ENCODE data around the gene RIOK1.

RIOK1 gene

GRCh38 chr6:7409740-7410139 lies 20.1 kb downstream of the RIOK1 start:
- DNase-seq (ENCODE audit: low read depth in 3 of 3), result no peak

GRCh38 chr6:7410851-7411250 lies 21.2 kb downstream of the RIOK1 start:
- no peak for DNase-seq (ENCODE audit: low read depth in 3 of 3)

GRCh38 chr6:7411328-7411727 lies 21.7 kb downstream of the RIOK1 start:
- DNase-seq (ENCODE audit: low read depth in 3 of 3), result no peak

- DNase-seq (ENCODE audit: low read depth in 3 of 3), result no peak
Measured at GRCh38 chr6:7413151-7413823, 23.7 kb downstream of the RIOK1 start.

GRCh38 chr6:7414811-7415210 lies 25.2 kb downstream of the RIOK1 start:
- no peak for DNase-seq (ENCODE audit: low read depth in 3 of 3)

GRCh38 chr6:7417684-7418083 lies 28.1 kb downstream of the RIOK1 start:
- DNase-seq (ENCODE audit: low read depth in 3 of 3), result no peak

- no peak for DNase-seq (ENCODE audit: low read depth in 3 of 3)
Measured at GRCh38 chr6:7418238-7418905, 28.8 kb downstream of the RIOK1 start.

- no peak for DNase-seq (ENCODE audit: low read depth in 3 of 3)
Measured at GRCh38 chr6:7419065-7419464, 29.5 kb downstream of the RIOK1 start.

GRCh38 chr6:7421066-7421465 lies 31.5 kb downstream of the RIOK1 start:
- DNase-seq (ENCODE audit: low read depth in 3 of 3), result no peak

- no peak for DNase-seq (ENCODE audit: low read depth in 3 of 3)
Measured at GRCh38 chr6:7424058-7424457, 34.5 kb downstream of the RIOK1 start.

- DNase-seq (ENCODE audit: low read depth in 3 of 3), result no peak
Measured at GRCh38 chr6:7424967-7425807, 35.6 kb downstream of the RIOK1 start.

GRCh38 chr6:7425808-7426190 lies 36.2 kb downstream of the RIOK1 start:
- no peak for DNase-seq (ENCODE audit: low read depth in 3 of 3)

GRCh38 chr6:7426447-7427169 lies 37.0 kb downstream of the RIOK1 start:
- DNase-seq (ENCODE audit: low read depth in 3 of 3), result no peak

- no peak for DNase-seq (ENCODE audit: low read depth in 3 of 3)
Measured at GRCh38 chr6:7431313-7431673, 41.7 kb downstream of the RIOK1 start.

GRCh38 chr6:7431674-7432390 lies 42.2 kb downstream of the RIOK1 start:
- no peak for DNase-seq (ENCODE audit: low read depth in 3 of 3)

- no peak for DNase-seq (ENCODE audit: low read depth in 3 of 3)
Measured at GRCh38 chr6:7432391-7433120, 42.9 kb downstream of the RIOK1 start.

- DNase-seq (ENCODE audit: low read depth in 3 of 3), result no peak
Measured at GRCh38 chr6:7433121-7433617, 43.6 kb downstream of the RIOK1 start.

- no peak for DNase-seq (ENCODE audit: low read depth in 3 of 3)
Measured at GRCh38 chr6:7434672-7435071, 45.1 kb downstream of the RIOK1 start.

- no peak for DNase-seq (ENCODE audit: low read depth in 3 of 3)
Measured at GRCh38 chr6:7438011-7438410, 48.4 kb downstream of the RIOK1 start.

GRCh38 chr6:7439228-7439627 lies 49.6 kb downstream of the RIOK1 start:
- DNase-seq (ENCODE audit: low read depth in 3 of 3), result no peak

- no peak for DNase-seq (ENCODE audit: low read depth in 3 of 3)
Measured at GRCh38 chr6:7440476-7440875, 50.9 kb downstream of the RIOK1 start.

Measured in stimulated activated CD4-positive, alpha-beta T cell treated with anti-CD3 and anti-CD28 coated beads, TNF-alpha, amount 100 ng/mL, for 4 hours (primary cell).